HepG2 (cell line): Measurements from ENCODE around the gene GALNT18.

ENCODE experiments used
- BCL3 ChIP-seq: sonication (generic); formaldehyde crosslinking; IDR thresholded peaks from 2 replicates; pipeline ENCODE4 v1.5.1; 2020; ENCODE audit warnings: mild to moderate bottlenecking, missing genetic modification reagents, moderate library complexity
- FOSL2 ChIP-seq: sonication (generic); formaldehyde crosslinking; IDR thresholded peaks from 2 replicates; pipeline ENCODE4 v1.4.0; 2020; ENCODE audit warnings: missing genetic modification reagents
- HMG20A ChIP-seq: IDR thresholded peaks from 2 replicates; pipeline ENCODE4 v1.6.1; 2016; ENCODE audit warnings: borderline replicate concordance
- KDM4B ChIP-seq: sonication (generic); formaldehyde crosslinking; IDR thresholded peaks from 2 replicates; pipeline ENCODE4 v1.4.0; 2020; ENCODE audit warnings: missing genetic modification reagents
- POLR2AphosphoS2 ChIP-seq: IDR thresholded peaks from 2 replicates; pipeline ENCODE4 v1.6.1; 2011; ENCODE audit warnings: low read depth, low read length, improper control_type of control experiment
- RARA ChIP-seq: IDR thresholded peaks from 2 replicates; pipeline ENCODE4 v1.6.1; 2016; ENCODE audit warnings: missing genetic modification reagents, missing compliant biosample characterization
- ZBTB1 ChIP-seq: sonication (generic); formaldehyde crosslinking; IDR thresholded peaks from 2 replicates; pipeline ENCODE4 v1.4.0; 2020; ENCODE audit warnings: missing genetic modification reagents, borderline replicate concordance
- ZNF232 ChIP-seq: sonication (generic); formaldehyde crosslinking; IDR thresholded peaks from 2 replicates; pipeline ENCODE4 v1.4.0; 2020; ENCODE audit warnings: missing genetic modification reagents, borderline replicate concordance
- ZNF589 ChIP-seq: sonication (generic); formaldehyde crosslinking; conservative IDR thresholded peaks from 2 replicates; pipeline ENCODE4 v1.8.0; 2022; ENCODE audit warnings: mild to moderate bottlenecking, moderate library complexity, missing genetic modification reagents
- ZNF670 ChIP-seq: sonication (generic); formaldehyde crosslinking; IDR thresholded peaks from 2 replicates; pipeline ENCODE4 v1.8.0; 2022; ENCODE audit warnings: mild to moderate bottlenecking, missing genetic modification reagents, borderline replicate concordance

- TF ChIP-seq KDM4B (CRISPR knock-in tag) (no peak), ZNF670 (CRISPR knock-in tag) (no peak), RARA (no peak), BCL3 (CRISPR knock-in tag) (no peak), POLR2AphosphoS2 (no peak), FOSL2 (CRISPR knock-in tag) (no peak), ZNF589 (CRISPR knock-in tag) (no peak), ZNF232 (CRISPR knock-in tag) (no peak), ZBTB1 (CRISPR knock-in tag) (no peak), HMG20A (no peak)
Measured at GRCh38 chr11:11312738-11313137, 309.1 kb downstream of the GALNT18 start.
